GM13977 (cell line): ENCODE measurements around the gene AQP5.

ENCODE experiments used
- DNase-seq: peaks from one replicate; pipeline ENCODE4 v3.0.0; 2012; ENCODE audit warnings: low spot score
- in situ Hi-C: fragments of 300-500 bp; cut with MboI; formaldehyde crosslinking; loops from one replicate; pipeline ENCODE4 v1.12.0; 2022; ENCODE audit warnings: low sequenced_read_pairs, low pct_unique_long_range_greater_than_20kb, mixed read lengths, inconsistent platforms; ENCODE audit not compliant: unreplicated experiment
- TF ChIP-seq, protein P1 (sequence below): IDR thresholded peaks from 2 replicates; pipeline ENCODE4 v1.5.1; 2012; ENCODE audit warnings: mild to moderate bottlenecking, control low read depth; ENCODE audit not compliant: insufficient read depth; ENCODE audit errors: extremely low read depth, missing control alignments

The AQP5 gene

DNA sequence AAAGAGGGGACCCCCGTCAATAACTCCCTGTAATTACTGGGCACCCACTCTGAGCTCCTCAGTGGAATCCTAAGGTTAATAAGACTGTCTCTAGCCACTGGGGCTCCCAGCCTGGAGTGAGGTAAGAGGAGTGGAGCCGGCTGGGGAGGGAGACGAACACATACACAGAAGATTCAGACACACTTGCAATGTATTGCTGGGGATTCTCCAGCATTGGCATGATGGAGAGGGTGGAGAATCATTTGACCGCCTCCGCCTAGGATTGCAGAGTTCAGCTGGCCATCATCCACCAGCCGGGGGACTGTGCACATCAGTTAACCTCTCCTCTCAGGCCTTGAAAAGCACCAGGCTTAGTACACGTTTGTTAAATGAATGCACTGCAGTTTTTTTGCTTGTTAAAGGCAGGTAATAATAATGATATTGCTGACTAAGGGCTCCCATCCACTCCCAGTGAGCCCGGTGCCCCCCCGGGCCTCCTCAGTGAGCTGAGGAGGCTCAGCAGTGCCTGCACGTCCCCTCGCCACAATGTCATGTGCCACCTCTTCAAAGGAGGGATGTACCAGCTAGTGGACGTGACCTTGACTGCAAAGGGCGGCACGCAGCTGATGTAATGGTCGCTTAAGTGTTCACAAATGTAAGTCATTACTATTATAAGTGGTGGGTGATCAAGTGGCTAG is 37.7 kb upstream of the AQP5 start:
- no peak for DNase-seq
- in situ Hi-C loops, result no loop called here
- TF ChIP-seq, protein P1, sequence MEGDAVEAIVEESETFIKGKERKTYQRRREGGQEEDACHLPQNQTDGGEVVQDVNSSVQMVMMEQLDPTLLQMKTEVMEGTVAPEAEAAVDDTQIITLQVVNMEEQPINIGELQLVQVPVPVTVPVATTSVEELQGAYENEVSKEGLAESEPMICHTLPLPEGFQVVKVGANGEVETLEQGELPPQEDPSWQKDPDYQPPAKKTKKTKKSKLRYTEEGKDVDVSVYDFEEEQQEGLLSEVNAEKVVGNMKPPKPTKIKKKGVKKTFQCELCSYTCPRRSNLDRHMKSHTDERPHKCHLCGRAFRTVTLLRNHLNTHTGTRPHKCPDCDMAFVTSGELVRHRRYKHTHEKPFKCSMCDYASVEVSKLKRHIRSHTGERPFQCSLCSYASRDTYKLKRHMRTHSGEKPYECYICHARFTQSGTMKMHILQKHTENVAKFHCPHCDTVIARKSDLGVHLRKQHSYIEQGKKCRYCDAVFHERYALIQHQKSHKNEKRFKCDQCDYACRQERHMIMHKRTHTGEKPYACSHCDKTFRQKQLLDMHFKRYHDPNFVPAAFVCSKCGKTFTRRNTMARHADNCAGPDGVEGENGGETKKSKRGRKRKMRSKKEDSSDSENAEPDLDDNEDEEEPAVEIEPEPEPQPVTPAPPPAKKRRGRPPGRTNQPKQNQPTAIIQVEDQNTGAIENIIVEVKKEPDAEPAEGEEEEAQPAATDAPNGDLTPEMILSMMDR, result no peak

DNA sequence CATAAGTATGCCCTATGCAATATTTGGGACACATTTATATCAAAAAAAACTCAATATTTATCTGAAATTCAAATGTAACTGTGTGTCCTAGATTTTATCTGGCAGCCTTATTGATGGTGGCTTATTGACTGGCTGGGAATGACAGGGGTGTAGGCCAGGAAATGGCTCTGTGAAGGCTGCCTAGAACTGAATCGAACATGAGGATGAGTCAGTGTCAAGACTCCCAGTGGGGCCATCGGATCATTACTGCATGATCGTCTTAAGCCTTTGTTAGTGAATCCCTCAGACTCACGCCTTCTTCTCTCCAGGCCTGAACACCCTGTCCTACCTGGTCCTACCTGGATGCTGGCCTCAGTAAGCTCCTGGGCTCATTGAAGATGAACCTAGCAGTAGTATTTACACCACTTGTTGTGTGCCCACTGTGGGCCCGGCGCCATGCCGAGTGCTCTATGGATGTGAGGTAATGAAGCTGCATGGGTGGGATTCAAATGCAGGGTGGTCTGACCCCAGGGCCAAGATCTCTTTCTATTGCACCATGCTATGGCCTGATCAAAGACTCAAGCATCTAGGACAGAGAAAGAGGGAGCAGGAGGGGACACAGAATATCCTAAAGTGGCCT is 36.9 kb upstream of the AQP5 start:
- TF ChIP-seq, protein P1, result no peak
- DNase-seq, result no peak
- in situ Hi-C loops, result no loop called here

DNA sequence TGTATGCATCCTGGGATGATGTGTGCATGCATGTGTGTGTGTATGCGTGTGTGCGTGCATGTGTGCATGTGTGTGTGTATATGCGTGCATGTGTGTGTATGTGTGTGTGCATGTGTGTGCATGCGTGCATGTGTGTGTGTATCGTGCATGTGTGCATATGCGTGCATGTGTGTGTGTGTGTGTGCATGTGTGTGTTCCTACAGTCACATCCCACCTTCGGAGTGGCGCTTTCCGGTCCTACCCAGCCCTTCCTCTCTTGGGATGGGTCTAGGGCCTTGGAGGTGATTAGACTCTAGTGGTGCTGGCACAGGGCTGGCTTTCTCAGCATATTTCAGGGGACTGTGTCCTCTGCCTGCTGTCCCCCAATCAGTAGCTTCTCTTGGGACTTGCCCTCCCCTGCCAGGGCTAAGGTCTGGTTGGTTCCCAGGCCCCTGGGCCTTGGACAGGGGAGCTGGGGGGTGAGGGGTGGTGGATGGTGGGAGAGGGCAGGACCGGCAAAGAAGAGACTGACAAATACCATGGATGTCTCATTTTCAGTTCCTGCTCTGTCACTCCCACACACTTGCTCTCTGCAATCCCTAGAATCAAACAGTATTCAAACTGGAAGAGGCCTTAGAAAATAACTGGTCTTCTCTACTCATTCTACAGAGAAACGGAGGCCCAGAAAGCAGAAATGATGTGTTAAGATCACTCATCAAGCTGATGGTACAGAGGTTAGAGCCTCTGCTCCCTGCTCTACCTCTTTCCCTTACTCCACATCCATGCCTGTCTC is 36.1 kb upstream of the AQP5 start:
- no peak for DNase-seq
- in situ Hi-C loops, result no loop called here
- TF ChIP-seq, protein P1, result no peak

DNA sequence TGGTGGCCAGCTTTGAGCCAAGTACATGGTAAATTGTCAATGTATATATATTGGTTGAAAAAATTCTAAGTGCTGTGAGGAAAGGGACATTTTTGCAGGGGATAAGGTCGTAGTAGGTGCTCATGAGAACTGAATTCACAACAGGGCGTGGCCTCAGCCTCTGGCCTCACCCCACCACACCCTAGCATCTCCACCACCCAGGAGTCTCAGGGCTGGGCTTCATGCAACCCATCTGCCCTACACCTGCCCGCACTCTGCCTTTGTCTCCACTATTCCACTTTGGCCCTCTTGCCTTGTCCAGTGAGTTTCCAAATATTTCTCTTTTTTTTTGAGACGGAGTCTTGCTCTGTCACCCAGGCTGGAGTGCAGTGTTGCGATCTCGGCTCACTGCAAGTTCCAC is 33.2 kb upstream of the AQP5 start:
- DNase-seq, result no peak
- in situ Hi-C loops, result no loop called here
- TF ChIP-seq, protein P1, result no peak

DNA sequence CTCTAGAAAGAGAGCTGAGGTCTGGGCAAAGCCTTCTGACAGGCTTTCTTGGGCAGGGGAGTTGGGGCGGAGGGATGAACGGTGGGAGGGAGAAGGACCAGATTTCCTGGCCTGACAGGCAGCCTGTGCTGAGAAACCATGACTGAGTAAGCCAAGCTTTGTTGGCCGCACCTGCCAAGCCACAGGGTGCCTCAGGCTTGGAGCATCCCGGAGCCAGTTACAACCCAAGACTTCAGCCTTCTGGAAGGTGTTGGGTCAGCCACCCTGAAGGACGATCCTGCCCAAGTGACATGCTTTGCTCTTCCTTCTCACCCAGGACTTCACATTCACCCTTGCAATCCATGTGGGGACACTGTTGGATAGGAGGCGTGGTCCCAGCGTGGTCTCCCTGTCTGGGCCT is 32.1 kb upstream of the AQP5 start:
- DNase-seq, result no peak
- in situ Hi-C loops, result no loop called here
- TF ChIP-seq, protein P1, result no peak

DNA sequence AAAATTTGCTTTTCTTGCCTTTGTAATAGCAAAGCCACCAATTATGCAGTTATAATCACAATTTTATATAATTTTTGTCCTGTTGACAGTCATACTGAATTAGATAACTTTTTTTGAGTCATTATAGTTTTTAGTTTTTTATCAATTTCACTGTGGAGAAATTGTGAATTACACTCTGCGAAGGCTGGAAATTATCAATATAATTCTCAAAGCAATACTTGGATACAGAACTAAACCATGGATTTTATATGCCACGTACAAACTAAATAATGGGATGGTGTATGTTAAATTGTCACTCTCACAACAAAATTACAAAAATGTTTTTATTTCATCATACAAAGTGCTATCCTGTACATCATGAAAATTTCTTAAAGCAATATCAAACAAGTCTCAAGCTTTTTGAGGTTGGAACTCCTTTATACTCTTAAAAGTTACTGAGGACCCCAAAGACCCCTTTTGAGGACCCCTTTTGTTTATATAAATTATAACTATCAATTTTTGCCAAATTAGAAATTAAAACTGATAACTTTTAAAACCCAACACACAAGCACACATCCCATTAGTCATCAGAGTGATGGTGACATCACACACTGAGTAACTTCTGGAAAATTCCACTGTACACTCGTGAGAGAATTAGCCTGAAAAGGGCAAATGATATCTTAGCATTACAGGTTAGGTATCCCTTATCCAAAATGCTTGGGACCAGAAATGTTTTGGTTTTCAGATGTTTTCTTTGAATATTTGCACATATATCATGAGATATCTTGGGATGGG is 31.0 kb upstream of the AQP5 start:
- TF ChIP-seq, protein P1, result no peak
- DNase-seq, result no peak
- in situ Hi-C loops, result no loop called here
